Measurements from ENCODE around the gene CHST8. TPM values are rescaled to one million over a fixed set of nuclear protein-coding genes. Genes with fewer than 3 reads are reported as not detected.

The CHST8 gene
- total RNA-seq, 1 donor from 2014 or later = not detected

DNA sequence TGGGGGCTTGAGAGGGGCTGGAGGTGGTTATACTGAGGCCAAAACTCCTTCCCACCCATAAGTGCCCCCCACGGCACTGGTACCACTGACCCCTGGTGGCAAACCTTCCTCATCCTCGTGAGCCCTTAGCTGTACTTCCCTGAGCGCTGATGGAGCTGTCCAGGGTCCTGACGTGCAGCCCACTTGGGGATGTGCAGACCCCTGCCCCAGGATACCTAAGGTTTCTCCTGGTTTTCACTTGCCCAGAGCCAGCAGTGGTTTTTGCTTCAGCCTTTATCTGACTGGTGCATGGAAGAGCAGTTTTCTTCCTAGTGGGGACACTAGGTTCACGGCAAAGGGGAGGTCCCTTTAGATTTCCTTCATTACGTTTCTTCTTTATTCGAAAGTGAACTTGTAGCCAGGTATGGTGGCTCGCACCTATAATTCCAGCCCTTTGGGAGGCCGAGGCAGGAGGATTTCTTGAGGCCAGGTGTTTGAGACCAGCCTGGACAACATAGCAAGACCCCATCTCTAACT is 146.2 kb downstream of the CHST8 start:
- DNase-seq (no peak), ATAC-seq (ENCODE audit: poor library complexity) (no peak)
- intact Hi-C loops (cut with DNase I) = loop anchor here (10.0 kb wide), 1 partner anchor 533 kb away; no protein-coding TSS in a partner anchor

DNA sequence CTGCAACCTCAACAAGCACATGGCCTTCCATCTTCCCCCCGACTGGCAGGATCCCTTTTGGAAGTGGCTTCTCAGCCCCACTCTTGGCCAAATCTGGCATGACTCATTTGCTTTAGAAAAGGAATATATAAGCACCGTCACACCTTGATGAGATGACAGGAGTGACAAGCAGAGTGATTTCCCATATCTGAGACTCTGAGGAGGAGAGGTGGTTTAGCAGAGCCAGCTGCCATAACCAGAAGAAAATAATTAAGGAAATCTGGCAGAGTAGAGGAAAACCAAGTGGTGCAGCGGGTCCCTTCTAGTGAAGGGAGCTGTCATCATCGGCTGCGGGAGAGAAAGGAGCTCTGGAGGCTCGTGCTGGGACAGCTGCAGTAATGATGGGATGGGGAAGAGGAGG is 147.5 kb downstream of the CHST8 start:
- ATAC-seq (ENCODE audit: poor library complexity) = no peak
- no peak for DNase-seq
- intact Hi-C loops (cut with DNase I) = loop anchor here (10.0 kb wide), 1 partner anchor 534 kb away; no protein-coding TSS in a partner anchor

- DNase-seq = no peak
- intact Hi-C loops (cut with DNase I) = loop anchor here (2.0 kb wide), 1 partner anchor 339 kb away; no protein-coding TSS in a partner anchor
Measured at GRCh38 chr19:33770107-33770506, 148.4 kb downstream of the CHST8 start.

DNA sequence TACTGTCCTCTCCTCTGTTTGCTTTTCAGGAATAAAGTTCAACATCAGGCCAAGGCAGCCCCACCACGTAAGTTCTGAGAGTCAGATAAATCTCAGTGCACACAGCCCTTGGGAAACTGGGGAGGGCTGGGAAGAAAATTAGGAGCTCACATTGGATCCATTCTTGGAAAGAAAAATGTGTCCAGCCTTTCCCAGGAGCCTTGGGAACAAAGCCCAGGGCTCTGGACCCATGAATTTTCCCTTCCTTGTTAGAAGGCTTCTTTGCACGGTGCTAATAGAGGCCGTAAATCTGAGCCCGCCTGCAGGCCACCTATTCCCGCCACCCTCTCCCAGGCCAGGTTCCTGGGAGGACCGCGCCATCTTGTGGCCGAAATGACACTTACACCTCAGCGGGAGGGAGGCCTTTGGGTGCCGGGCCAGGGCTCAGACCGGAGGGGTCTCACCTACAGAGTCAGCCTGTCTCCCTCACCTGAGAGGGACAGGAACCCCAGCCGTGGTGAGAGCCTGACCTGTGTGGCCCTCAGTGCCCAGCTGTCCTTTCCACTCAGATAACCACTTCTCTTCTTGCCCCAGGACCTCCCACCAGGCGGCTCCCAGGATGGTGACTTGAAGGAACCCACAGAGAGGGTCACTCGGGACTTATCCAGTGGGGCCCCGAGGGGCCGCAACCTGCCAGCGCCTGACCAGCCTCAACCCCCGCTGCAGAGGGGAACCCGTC is 149.8 kb downstream of the CHST8 start:
- DNase-seq = peak; percentile 79
- ATAC-seq (ENCODE audit: poor library complexity) = peak; percentile 83
- intact Hi-C loops (cut with DNase I) = loop anchor here (2.0 kb wide), 1 partner anchor 341 kb away; no protein-coding TSS in a partner anchor

More at GRCh38 chr19:33770107-33770506, 148.4 kb downstream of the CHST8 start:
- no peak for ATAC-seq (ENCODE audit: poor library complexity)

DNA sequence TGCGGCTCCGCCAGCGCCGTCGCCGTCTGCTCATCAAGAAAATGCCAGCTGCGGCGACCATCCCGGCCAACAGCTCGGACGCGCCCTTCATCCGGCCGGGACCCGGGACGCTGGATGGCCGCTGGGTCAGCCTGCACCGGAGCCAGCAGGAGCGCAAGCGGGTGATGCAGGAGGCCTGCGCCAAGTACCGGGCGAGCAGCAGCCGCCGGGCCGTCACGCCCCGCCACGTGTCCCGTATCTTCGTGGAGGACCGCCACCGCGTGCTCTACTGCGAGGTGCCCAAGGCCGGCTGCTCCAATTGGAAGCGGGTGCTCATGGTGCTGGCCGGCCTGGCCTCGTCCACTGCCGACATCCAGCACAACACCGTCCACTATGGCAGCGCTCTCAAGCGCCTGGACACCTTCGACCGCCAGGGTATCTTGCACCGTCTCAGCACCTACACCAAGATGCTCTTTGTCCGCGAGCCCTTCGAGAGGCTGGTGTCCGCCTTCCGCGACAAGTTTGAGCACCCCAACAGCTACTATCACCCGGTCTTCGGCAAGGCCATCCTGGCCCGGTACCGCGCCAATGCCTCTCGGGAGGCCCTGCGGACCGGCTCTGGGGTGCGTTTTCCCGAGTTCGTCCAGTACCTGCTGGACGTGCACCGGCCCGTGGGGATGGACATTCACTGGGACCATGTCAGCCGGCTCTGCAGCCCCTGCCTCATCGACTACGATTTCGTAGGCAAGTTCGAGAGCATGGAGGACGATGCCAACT is 150.5 kb downstream of the CHST8 start:
- DNase-seq = peak; percentile 42
- intact Hi-C loops (cut with DNase I) = no loop called here
- no peak for ATAC-seq (ENCODE audit: poor library complexity)

DNA sequence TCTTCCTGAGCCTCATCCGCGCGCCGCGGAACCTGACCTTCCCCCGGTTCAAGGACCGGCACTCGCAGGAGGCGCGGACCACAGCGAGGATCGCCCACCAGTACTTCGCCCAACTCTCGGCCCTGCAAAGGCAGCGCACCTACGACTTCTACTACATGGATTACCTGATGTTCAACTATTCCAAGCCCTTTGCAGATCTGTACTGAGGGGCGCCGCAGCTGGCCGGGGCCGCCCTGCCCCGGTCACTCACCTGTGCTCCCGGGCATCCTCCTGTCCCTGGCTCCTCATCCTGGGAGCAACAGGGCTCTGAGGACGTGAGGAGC is 151.1 kb downstream of the CHST8 start:
- intact Hi-C loops (cut with DNase I) = no loop called here
- ATAC-seq (ENCODE audit: poor library complexity) (no peak), DNase-seq (peak; percentile 11)

DNA sequence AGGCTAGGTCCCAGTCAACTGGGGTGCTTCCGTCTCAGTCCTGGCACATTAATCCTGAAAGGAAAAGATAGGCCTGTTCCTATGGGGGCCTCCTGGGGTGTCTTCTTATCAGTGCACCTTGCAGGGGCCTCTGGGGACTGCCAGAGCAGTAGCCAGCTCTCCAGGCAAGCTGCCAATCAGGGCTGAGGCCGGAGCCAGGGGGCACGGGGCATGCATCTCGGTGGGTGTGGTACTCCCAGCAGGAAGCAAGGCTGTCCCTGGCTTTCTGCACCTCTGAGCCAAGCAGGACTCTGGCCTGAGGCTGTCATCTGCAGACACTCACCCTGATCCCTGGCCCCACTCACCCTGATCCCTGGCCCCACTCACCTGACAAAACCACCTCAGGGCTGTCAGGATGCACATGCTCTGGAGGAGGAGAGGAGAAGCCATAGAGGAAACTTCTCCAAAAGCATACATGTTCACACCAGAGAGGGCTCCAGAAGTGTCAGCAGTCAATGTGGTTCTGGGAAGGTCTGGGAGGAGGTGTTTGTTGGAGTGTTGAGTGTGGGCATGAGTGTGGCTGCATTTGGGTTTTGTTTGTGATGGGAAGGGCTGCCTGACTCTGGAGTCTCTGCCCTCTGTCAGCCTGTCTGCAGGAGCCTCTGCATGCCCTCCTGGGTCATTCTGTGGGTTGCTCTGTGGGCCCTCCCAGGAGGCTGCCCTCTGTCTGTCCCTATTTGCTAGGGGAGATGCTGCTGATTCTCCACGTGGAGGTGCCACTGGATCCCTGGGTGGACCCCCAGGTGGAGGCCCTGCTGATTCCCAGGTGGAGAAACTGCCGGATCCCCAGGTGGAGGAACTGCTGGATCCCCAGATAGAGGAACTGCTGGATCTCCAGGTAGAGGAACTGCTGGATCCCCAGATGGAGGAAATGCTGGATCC is 152.2 kb downstream of the CHST8 start:
- DNase-seq (no peak), ATAC-seq (ENCODE audit: poor library complexity) (no peak)
- intact Hi-C loops (cut with DNase I) = no loop called here

GRCh38 chr19:33774751-33775150 is 153.0 kb downstream of the CHST8 start:
- DNase-seq (no peak), ATAC-seq (ENCODE audit: poor library complexity) (no peak)
- intact Hi-C loops (cut with DNase I) = loop anchor here (5.0 kb wide), 1 partner anchor 373 kb away; no protein-coding TSS in a partner anchor

GRCh38 chr19:33775731-33776487 is 154.2 kb downstream of the CHST8 start:
- ATAC-seq (ENCODE audit: poor library complexity) (no peak), DNase-seq (no peak)
- intact Hi-C loops (cut with DNase I) = loop anchor here (5.0 kb wide), 1 partner anchor 371 kb away; no protein-coding TSS in a partner anchor

- DNase-seq = no peak
- intact Hi-C loops (cut with DNase I) = loop anchor here (5.0 kb wide), 1 partner anchor 370 kb away; no protein-coding TSS in a partner anchor
- no peak for ATAC-seq (ENCODE audit: poor library complexity)
Measured at GRCh38 chr19:33777351-33777750, 155.6 kb downstream of the CHST8 start.

GRCh38 chr19:33777753-33778088 is 156.0 kb downstream of the CHST8 start:
- ATAC-seq (ENCODE audit: poor library complexity) (no peak), DNase-seq (no peak)
- intact Hi-C loops (cut with DNase I) = loop anchor here (1.0 to 5.0 kb wide), 2 partner anchors 319 to 370 kb away; no protein-coding TSS in a partner anchor

DNA sequence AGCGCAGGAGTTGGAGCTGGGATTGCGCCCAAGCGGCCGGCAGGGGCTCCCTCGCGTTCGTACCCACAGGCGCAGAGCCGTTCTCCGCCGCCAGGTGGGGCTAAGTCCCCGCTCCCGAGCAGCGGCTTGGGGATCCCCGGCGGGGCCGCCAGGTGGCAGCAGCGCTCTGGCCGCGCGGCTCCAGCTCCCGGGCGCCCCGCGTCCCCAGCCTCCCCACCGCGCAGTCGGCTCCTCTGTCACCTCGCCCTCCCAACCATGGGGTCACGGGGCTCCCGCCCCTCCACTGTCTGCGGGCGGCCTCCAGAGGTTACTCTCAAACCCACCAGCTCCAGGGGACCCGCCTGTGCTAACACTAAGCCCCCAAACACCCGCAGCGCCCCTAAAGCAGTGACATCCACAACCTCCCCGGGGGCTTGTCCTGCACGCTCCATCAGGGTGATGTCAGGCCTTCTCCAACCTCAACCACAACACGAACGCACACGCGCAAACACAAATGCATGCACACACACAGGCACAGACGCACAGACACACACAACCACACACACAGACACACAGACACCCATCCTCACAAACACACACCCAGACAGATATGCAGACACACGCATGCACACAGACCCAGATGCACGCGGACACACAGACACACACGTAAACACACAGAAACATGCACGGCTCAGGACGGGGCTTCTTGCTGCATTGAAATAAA is 156.5 kb downstream of the CHST8 start:
- ATAC-seq (ENCODE audit: poor library complexity) = peak; percentile 97
- DNase-seq = peak; percentile 92
- intact Hi-C loops (cut with DNase I) = loop anchor here (1.0 to 5.0 kb wide), 2 partner anchors 318 to 369 kb away; no protein-coding TSS in a partner anchor

GRCh38 chr19:33779849-33780248 is 158.1 kb downstream of the CHST8 start:
- ATAC-seq (ENCODE audit: poor library complexity) = no peak
- no peak for DNase-seq
- intact Hi-C loops (cut with DNase I) = loop anchor here (5.0 kb wide), 2 partner anchors 222 to 367 kb away; no protein-coding TSS in a partner anchor

DNA sequence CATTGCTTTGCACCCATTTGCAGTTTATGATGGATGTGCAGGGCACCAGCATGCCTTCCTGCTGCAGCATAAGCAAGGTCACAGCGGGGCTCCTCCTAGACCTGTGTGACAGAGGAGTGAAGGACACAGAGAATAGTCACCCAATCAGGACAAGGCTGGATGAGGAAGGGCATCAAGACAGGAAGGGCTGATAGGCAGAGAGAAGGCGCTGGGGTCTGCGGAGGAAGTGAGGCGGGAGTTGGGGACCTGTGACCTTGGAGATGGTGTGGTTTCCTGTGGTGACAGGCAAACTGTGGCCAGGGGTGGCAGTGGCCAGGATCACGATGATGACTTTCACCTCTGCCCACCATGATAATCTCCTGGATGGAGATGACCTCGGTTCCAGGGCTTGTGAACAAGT is 158.5 kb downstream of the CHST8 start:
- intact Hi-C loops (cut with DNase I) = loop anchor here (5.0 kb wide), 1 partner anchor 222 kb away; no protein-coding TSS in a partner anchor
- ATAC-seq (ENCODE audit: poor library complexity) = no peak
- DNase-seq = no peak

DNA sequence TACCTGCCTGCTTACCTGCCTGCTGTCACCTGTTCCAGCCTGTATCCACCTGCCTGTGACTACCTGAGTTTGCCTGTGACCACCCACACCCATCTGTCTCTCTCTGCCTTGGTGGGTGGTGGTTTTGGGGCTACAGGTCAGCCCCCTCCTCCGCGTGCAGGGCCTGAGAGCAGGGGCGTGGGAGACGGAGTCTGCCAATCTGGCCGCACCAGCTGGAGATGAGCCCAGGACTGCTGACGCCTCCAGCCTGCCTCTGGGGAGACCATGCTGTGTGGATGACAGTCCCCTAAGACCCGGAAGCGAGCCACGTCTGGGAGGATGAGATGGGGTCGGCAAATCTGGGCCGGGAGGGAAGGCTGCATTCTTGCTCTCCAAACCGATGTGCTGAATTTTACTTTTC is 159.0 kb downstream of the CHST8 start:
- DNase-seq = no peak
- no peak for ATAC-seq (ENCODE audit: poor library complexity)
- intact Hi-C loops (cut with DNase I) = loop anchor here (5.0 kb wide), 1 partner anchor 222 kb away; no protein-coding TSS in a partner anchor

- DNase-seq (no peak), ATAC-seq (ENCODE audit: poor library complexity) (no peak)
- intact Hi-C loops (cut with DNase I) = loop anchor here (5.0 kb wide), 1 partner anchor 221 kb away; no protein-coding TSS in a partner anchor
Measured at GRCh38 chr19:33781415-33781935, 159.7 kb downstream of the CHST8 start.

DNA sequence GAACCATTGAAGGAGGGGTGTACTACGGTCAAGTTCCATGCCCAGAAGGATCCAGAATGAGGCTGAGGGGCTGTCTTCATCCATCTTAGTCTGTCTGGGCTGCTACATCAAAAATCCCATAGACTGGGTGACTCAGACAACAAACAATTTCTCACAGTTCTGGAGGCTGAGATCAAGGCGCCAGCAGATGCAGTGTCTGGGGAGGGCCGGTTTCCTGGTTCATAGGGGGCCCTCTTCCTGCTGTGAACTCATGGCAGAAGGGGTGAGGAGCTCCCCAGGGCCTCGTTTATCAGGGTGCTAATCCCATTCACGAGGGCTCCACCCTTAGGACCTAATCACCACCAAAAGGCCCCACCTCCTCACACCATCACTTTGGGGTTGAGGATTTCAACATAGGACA is 160.2 kb downstream of the CHST8 start:
- ATAC-seq (ENCODE audit: poor library complexity) = no peak
- DNase-seq = no peak
- intact Hi-C loops (cut with DNase I) = loop anchor here (5.0 kb wide), 1 partner anchor 220 kb away; no protein-coding TSS in a partner anchor
